Left ventricle myocardium inferior (tissue), 1 donor: Measurements from ENCODE around the gene TTYH2. TPM values are rescaled to one million over a fixed set of nuclear protein-coding genes. Genes with fewer than 3 reads are reported as not detected.

Experiments used
- DNase-seq: peaks from one replicate; pipeline ENCODE4 v3.0.0-alpha.2; 2020
- H3K27ac ChIP-seq: fragments of 200-600 bp; replicated peaks from 2 replicates; pipeline ENCODE4 v1.8.0; 2021
- H3K27me3 ChIP-seq: fragments of 200-600 bp; 2 replicates; pipeline ENCODE4 v1.8.0; 2021; ENCODE audit warnings: low read depth
- H3K36me3 ChIP-seq: fragments of 200-600 bp; 2 replicates; pipeline ENCODE4 v1.8.0; 2021
- H3K4me1 ChIP-seq: fragments of 200-600 bp; 2 replicates; pipeline ENCODE4 v1.8.0; 2021
- H3K4me3 ChIP-seq: fragments of 200-600 bp; 2 replicates; pipeline ENCODE4 v1.8.0; 2021; ENCODE audit warnings: mild to moderate bottlenecking, moderate library complexity
- H3K9me3 ChIP-seq: fragments of 200-600 bp; replicated peaks from 2 replicates; pipeline ENCODE4 v1.8.0; 2021
- CTCF ChIP-seq: fragments of 200-600 bp; IDR thresholded peaks from 2 replicates; pipeline ENCODE4 v1.8.0; 2021; ENCODE audit warnings: antibody characterized with exemption, mild to moderate bottlenecking, borderline replicate concordance
- intact Hi-C: fragments of 100-400 bp; cut with micrococcal nuclease; formaldehyde crosslinking; loops from one replicate; pipeline ENCODE4 v1.11.0; 2022
- total RNA-seq: library from RNA; stranded (reverse); fragmentation: NEBNext Ultra II Directional; extraction: Animal tissue kit (Norgen Biotek cat#: 25700); gene quantifications from one replicate; pipeline ENCODE4 v1.2.1, GENCODE V29; 2021
- donor health status: DM: no; HTN: yes; CAD: no; lungs with severe emphysema.

Gene TTYH2
- total RNA-seq, 1 donor from 2014 or later, result 28.1 TPM

GRCh38 chr17:74237321-74237720, 23.9 kb downstream of the TTYH2 start:
- no peak overlapping the region for H3K4me3 ChIP-seq
- no peak for DNase-seq
- no peak for TF ChIP-seq CTCF

GRCh38 chr17:74239172-74239571, 25.8 kb downstream of the TTYH2 start:
- H3K4me1 ChIP-seq, result peaks cover 78% of the 10 kb centered on the region
- H3K27ac ChIP-seq, result no peak overlapping the region
- DNase-seq, result peak; percentile 33
- no peaks in the 10 kb centered on the region for H3K9me3 ChIP-seq
- intact Hi-C loops, result no loop called here
- H3K27me3 ChIP-seq, result no peaks in the 10 kb centered on the region
- TF ChIP-seq CTCF, result no peak
- no peak overlapping the region for H3K4me3 ChIP-seq
- peaks cover 5% of the 10 kb centered on the region for H3K36me3 ChIP-seq

More at GRCh38 chr17:74237321-74237720, 23.9 kb downstream of the TTYH2 start:
- Histone ChIP-seq H3K27ac (no peak overlapping the region), H3K4me1 (peaks cover 73% of the 10 kb centered on the region), H3K9me3 (no peaks in the 10 kb centered on the region), H3K36me3 (peaks cover 14% of the 10 kb centered on the region), H3K27me3 (no peaks in the 10 kb centered on the region)
- intact Hi-C loops, result no loop called here

- H3K9me3 ChIP-seq, result no peaks in the 10 kb centered on the region
- H3K4me3 ChIP-seq, result no peak overlapping the region
- no peaks in the 10 kb centered on the region for H3K27me3 ChIP-seq
- intact Hi-C loops, result no loop called here
- DNase-seq, result peak; percentile 55
- H3K36me3 ChIP-seq, result peaks cover 5% of the 10 kb centered on the region
- peak overlapping the region; percentile 78 for H3K27ac ChIP-seq
- no peak for TF ChIP-seq CTCF
- H3K4me1 ChIP-seq, result peaks cover 78% of the 10 kb centered on the region
Observed at GRCh38 chr17:74240618-74241205, 27.3 kb downstream of the TTYH2 start.

GRCh38 chr17:74241431-74241830, 28.1 kb downstream of the TTYH2 start:
- Histone ChIP-seq H3K4me3 (no peak overlapping the region), H3K27ac (peak overlapping the region; percentile 78), H3K4me1 (peaks cover 71% of the 10 kb centered on the region), H3K36me3 (peaks cover 5% of the 10 kb centered on the region), H3K27me3 (no peaks in the 10 kb centered on the region), H3K9me3 (no peaks in the 10 kb centered on the region)
- TF ChIP-seq CTCF, result no peak
- intact Hi-C loops, result no loop called here
- DNase-seq, result no peak

- Histone ChIP-seq H3K9me3 (no peaks in the 10 kb centered on the region), H3K27ac (peak overlapping the region; percentile 78), H3K27me3 (no peaks in the 10 kb centered on the region), H3K4me1 (peaks cover 67% of the 10 kb centered on the region), H3K36me3 (peaks cover 8% of the 10 kb centered on the region), H3K4me3 (no peak overlapping the region)
- no peak for DNase-seq
- TF ChIP-seq CTCF, result no peak
- intact Hi-C loops, result no loop called here
Observed at GRCh38 chr17:74241847-74242246, 28.5 kb downstream of the TTYH2 start.
